H9 (cell line): Measurements from ENCODE around the gene VOPP1. TPM values are rescaled to one million over a fixed set of nuclear protein-coding genes. Genes with fewer than 3 reads are reported as not detected.

Source experiments
- DNase-seq: peaks from one replicate; pipeline ENCODE4 v3.0.0-alpha.2; 2017
- H2AFZ ChIP-seq: one replicate; pipeline ENCODE4 v1.6.1; 2013; ENCODE audit warnings: mild to moderate bottlenecking, low read length, control low read depth, moderate library complexity
- H2AK5ac ChIP-seq: 2 replicates; pipeline ENCODE4 v1.6.1; 2013; ENCODE audit warnings: low read length, control low read depth, mixed read lengths; ENCODE audit not compliant: insufficient read length
- H2BK120ac ChIP-seq: one replicate; pipeline ENCODE4 v1.6.1; 2013; ENCODE audit warnings: low read depth, mild to moderate bottlenecking, low read length, control low read depth, inconsistent platforms; ENCODE audit not compliant: poor library complexity, severe bottlenecking
- H2BK12ac ChIP-seq: 2 replicates; pipeline ENCODE4 v1.6.1; 2013; ENCODE audit warnings: low read length, control low read depth, mixed read lengths, low read depth; ENCODE audit not compliant: insufficient read length
- H2BK15ac ChIP-seq: 2 replicates; pipeline ENCODE4 v1.6.1; 2013; ENCODE audit warnings: low read depth, low read length, control low read depth
- H2BK20ac ChIP-seq: one replicate; pipeline ENCODE4 v1.6.1; 2013; ENCODE audit warnings: low read depth, mild to moderate bottlenecking, low read length, control low read depth, inconsistent platforms; ENCODE audit not compliant: poor library complexity, severe bottlenecking
- H2BK5ac ChIP-seq: 2 replicates; pipeline ENCODE4 v1.6.1; 2013; ENCODE audit warnings: low read length, control low read depth, mixed read lengths; ENCODE audit not compliant: insufficient read length
- H3K14ac ChIP-seq: 2 replicates; pipeline ENCODE4 v1.6.1; 2013; ENCODE audit warnings: low read length, control low read depth; ENCODE audit not compliant: insufficient read depth
- H3K18ac ChIP-seq: 2 replicates; pipeline ENCODE4 v1.6.1; 2013; ENCODE audit warnings: low read depth, mild to moderate bottlenecking, mixed read lengths, low read length, control low read depth; ENCODE audit not compliant: insufficient read length
- H3K23ac ChIP-seq: 2 replicates; pipeline ENCODE4 v1.6.1; 2013; ENCODE audit warnings: low read length, control low read depth, mixed read lengths, low read depth; ENCODE audit not compliant: insufficient read length
- H3K23me2 ChIP-seq: 2 replicates; pipeline ENCODE4 v1.6.1; 2013; ENCODE audit warnings: low read depth, mild to moderate bottlenecking, mixed read lengths, low read length, control low read depth; ENCODE audit not compliant: insufficient read length, poor library complexity, severe bottlenecking
- H3K27ac ChIP-seq: 2 replicates; pipeline ENCODE4 v1.5.1; 2013; ENCODE audit warnings: low read length, control low read depth, mixed read lengths, low read depth; ENCODE audit not compliant: insufficient read length
- H3K27me3 ChIP-seq: 2 replicates; pipeline ENCODE4 v1.6.1; 2013; ENCODE audit warnings: low read length, control low read depth, inconsistent platforms; ENCODE audit not compliant: insufficient read depth
- H3K4ac ChIP-seq: 2 replicates; pipeline ENCODE4 v1.6.1; 2013; ENCODE audit warnings: low read depth, mild to moderate bottlenecking, control low read depth, inconsistent platforms, low read length, moderate library complexity
- H3K4me1 ChIP-seq: 2 replicates; pipeline ENCODE4 v1.6.1; 2013; ENCODE audit warnings: low read length, control low read depth, inconsistent platforms; ENCODE audit not compliant: insufficient read depth
- H3K4me2 ChIP-seq: 2 replicates; pipeline ENCODE4 v1.6.1; 2013; ENCODE audit warnings: low read length, control low read depth, mixed read lengths; ENCODE audit not compliant: insufficient read length, insufficient read depth
- H3K56ac ChIP-seq: 2 replicates; pipeline ENCODE4 v1.6.1; 2013; ENCODE audit warnings: low read depth, mild to moderate bottlenecking, mixed read lengths, low read length, control low read depth; ENCODE audit not compliant: insufficient read length
- H3K79me1 ChIP-seq: 2 replicates; pipeline ENCODE4 v1.6.1; 2013; ENCODE audit warnings: low read depth, mild to moderate bottlenecking, moderate library complexity, low read length, control low read depth, inconsistent platforms; ENCODE audit not compliant: insufficient read depth, poor library complexity, severe bottlenecking
- H3K79me2 ChIP-seq: 2 replicates; pipeline ENCODE4 v1.6.1; 2013; ENCODE audit warnings: low read length, control low read depth, inconsistent platforms; ENCODE audit not compliant: insufficient read depth
- H3K9ac ChIP-seq: 2 replicates; pipeline ENCODE4 v1.6.1; 2013; ENCODE audit warnings: low read length, control low read depth, mixed read lengths; ENCODE audit not compliant: insufficient read length; ENCODE audit errors: extremely low read depth
- H3K9me3 ChIP-seq: one replicate; pipeline ENCODE4 v1.6.1; 2013; ENCODE audit warnings: low read depth, low read length, inconsistent platforms; ENCODE audit not compliant: control insufficient read depth
- H3T11ph ChIP-seq: one replicate; pipeline ENCODE4 v1.6.1; 2013; ENCODE audit warnings: mild to moderate bottlenecking, low read length, control low read depth, inconsistent platforms
- H4K20me1 ChIP-seq: one replicate; pipeline ENCODE4 v1.6.1; 2013; ENCODE audit not compliant: control insufficient read depth, insufficient read length, insufficient read depth
- H4K5ac ChIP-seq: 2 replicates; pipeline ENCODE4 v1.6.1; 2013; ENCODE audit warnings: low read depth, mild to moderate bottlenecking, mixed read lengths, low read length, control low read depth; ENCODE audit not compliant: insufficient read length
- H4K8ac ChIP-seq: replicated peaks from 2 replicates; pipeline ENCODE4 v1.6.1; 2013; ENCODE audit warnings: low read length, control low read depth, mixed read lengths, low read depth; ENCODE audit not compliant: insufficient read length
- H4K91ac ChIP-seq: 2 replicates; pipeline ENCODE4 v1.6.1; 2013; ENCODE audit warnings: low read depth, mild to moderate bottlenecking, moderate library complexity, mixed read lengths, low read length, control low read depth; ENCODE audit not compliant: insufficient read length
- H3K27ac Mint-ChIP-seq, 3 experiments: 2 replicates in 2 of 3; 3 replicates in 1 of 3; pipeline ENCODE4 v1.8.0; 2020 to 2021; ENCODE audit warnings: mixed read lengths in 3 of 3, mild to moderate bottlenecking in 1 of 3, moderate library complexity in 1 of 3
- H3K27me3 Mint-ChIP-seq: 2 replicates; pipeline ENCODE4 v1.8.0; 2021; ENCODE audit warnings: low read depth, mild to moderate bottlenecking, moderate library complexity, mixed read lengths
- H3K36me3 Mint-ChIP-seq, 3 experiments: 2 replicates in 2 of 3; 3 replicates in 1 of 3; pipeline ENCODE4 v1.8.0; 2020 to 2021; ENCODE audit warnings: low read depth in 3 of 3, mixed read lengths in 3 of 3; ENCODE audit not compliant: insufficient read depth in 1 of 3
- H3K4me1 Mint-ChIP-seq, 2 experiments: 2 replicates each; pipeline ENCODE4 v1.8.0; 2020; ENCODE audit warnings: mixed read lengths in 2 of 2
- H3K4me3 Mint-ChIP-seq, 2 experiments: 2 replicates in 1 of 2; 3 replicates in 1 of 2; pipeline ENCODE4 v1.8.0; 2020 to 2021; ENCODE audit warnings: mild to moderate bottlenecking in 2 of 2, mixed read lengths in 2 of 2, moderate library complexity in 1 of 2
- H3K9me3 Mint-ChIP-seq, 2 experiments: 2 replicates in 1 of 2; 3 replicates in 1 of 2; pipeline ENCODE4 v1.8.0; 2020; ENCODE audit warnings: mild to moderate bottlenecking in 2 of 2, mixed read lengths in 2 of 2, moderate library complexity in 1 of 2
- WGBS: extraction: QIAGEN DNeasy Blood & Tissue Kit; methylation state at CpG from one replicate; pipeline ENCODE4 v1.1.7; 2013; ENCODE audit warnings: missing lambda C conversion rate, low lambda C conversion rate, mixed read lengths; ENCODE audit not compliant: insufficient read length; ENCODE audit errors: extremely low coverage; 5-methylcytosine and 5-hydroxymethylcytosine counted together
- total RNA-seq: library from RNA; stranded (reverse); gene quantifications from 2 replicates; pipeline ENCODE4 v1.2.1, GENCODE V29; 2021
- TF ChIP-seq, protein P1 (sequence below): fragments of 200-600 bp; sonication (generic); conservative IDR thresholded peaks from 3 replicates; pipeline ENCODE4 v1.8.0; 2021; ENCODE audit warnings: antibody characterized with exemption, mild to moderate bottlenecking

The VOPP1 gene
- total RNA-seq, 1 experiment from 2014 or later, result 55.7 TPM

DNA sequence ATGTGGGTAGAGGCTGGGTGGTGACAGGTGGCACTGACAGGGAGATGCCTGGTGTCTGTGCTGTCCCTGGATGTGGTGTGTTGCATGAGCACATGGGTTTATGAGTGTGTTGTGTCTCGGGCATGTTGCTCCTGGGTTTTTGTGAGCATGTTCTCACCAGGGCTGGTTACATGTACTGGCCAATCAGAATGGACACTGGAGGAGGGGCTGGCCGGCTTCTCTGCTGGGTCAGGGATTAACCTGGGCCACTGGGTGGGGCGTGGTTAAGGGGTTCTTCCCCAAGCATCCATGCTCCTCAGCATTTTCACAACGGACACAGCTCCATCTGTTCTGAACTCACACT, 20.8 kb upstream of the VOPP1 start:
- Histone ChIP-seq H2BK12ac (no peak overlapping the region), H3K79me2 (no peaks in the 10 kb centered on the region; the same call in 1 of the 2 replicates), H3K14ac (no peak overlapping the region), H4K91ac (no peak overlapping the region), H3K23me2 (no peaks in the 10 kb centered on the region), H2BK120ac (no peak overlapping the region), H3K9ac (no peak overlapping the region), H3K4me1 (no peaks in the 10 kb centered on the region), H4K5ac (no peak overlapping the region), H3K23ac (no peak overlapping the region), H3K79me1 (no peaks in the 10 kb centered on the region), H2BK5ac (no peak overlapping the region), H2BK20ac (no peak overlapping the region), H3K27ac (no peak overlapping the region), H4K20me1 (no peaks in the 10 kb centered on the region), H3K4ac (no peak overlapping the region), H4K8ac (no peak overlapping the region), H3K18ac (no peak overlapping the region), H3K56ac (no peak overlapping the region), H3K9me3 (no peaks in the 10 kb centered on the region), H3K27me3 (no peaks in the 10 kb centered on the region), H3T11ph (no peak overlapping the region), H2BK15ac (no peak overlapping the region), H3K4me2 (no peak overlapping the region), H2AK5ac (no peak overlapping the region), H2AFZ (no peak overlapping the region)
- no peak for DNase-seq
- Mint-ChIP-seq H3K36me3 (no peaks in the 10 kb centered on the region), H3K27ac (no peak overlapping the region; a peak in 1 of 7 replicates), H3K4me3 (no peak overlapping the region), H3K4me1 (no peaks in the 10 kb centered on the region; a peak in 1 of 4 replicates), H3K27me3 (peaks cover 12% of the 10 kb centered on the region), H3K9me3 (0 out of 5 replicates have a peak, but pooled peaks cover 0 to 2% of the 10 kb centered on the region in 2 experiments)
- WGBS, result no CpG with 5 or more reads among the region's 4 CpGs
- TF ChIP-seq, protein P1, sequence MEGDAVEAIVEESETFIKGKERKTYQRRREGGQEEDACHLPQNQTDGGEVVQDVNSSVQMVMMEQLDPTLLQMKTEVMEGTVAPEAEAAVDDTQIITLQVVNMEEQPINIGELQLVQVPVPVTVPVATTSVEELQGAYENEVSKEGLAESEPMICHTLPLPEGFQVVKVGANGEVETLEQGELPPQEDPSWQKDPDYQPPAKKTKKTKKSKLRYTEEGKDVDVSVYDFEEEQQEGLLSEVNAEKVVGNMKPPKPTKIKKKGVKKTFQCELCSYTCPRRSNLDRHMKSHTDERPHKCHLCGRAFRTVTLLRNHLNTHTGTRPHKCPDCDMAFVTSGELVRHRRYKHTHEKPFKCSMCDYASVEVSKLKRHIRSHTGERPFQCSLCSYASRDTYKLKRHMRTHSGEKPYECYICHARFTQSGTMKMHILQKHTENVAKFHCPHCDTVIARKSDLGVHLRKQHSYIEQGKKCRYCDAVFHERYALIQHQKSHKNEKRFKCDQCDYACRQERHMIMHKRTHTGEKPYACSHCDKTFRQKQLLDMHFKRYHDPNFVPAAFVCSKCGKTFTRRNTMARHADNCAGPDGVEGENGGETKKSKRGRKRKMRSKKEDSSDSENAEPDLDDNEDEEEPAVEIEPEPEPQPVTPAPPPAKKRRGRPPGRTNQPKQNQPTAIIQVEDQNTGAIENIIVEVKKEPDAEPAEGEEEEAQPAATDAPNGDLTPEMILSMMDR, result no peak
